ENCODE measurements around the gene NT5DC3.
"Not testable (repeated sequence)": the region's sequence is repeated elsewhere in the genome, so short reads cannot be mapped to it uniquely, and the experiment has no call there.

Gene NT5DC3

GRCh38 chr12:103810111-103810510 is 30.9 kb downstream of the NT5DC3 start:
- no peak for DNase-seq (ENCODE audit: low read depth in 3 of 3)

GRCh38 chr12:103809639-103810038 is 31.4 kb downstream of the NT5DC3 start:
- DNase-seq (ENCODE audit: low read depth in 3 of 3) = not testable (repeated sequence)

- no peak for DNase-seq (ENCODE audit: low read depth in 3 of 3)
Measured at GRCh38 chr12:103809154-103809553, 31.9 kb downstream of the NT5DC3 start.

- DNase-seq (ENCODE audit: low read depth in 3 of 3) = no peak
Measured at GRCh38 chr12:103808239-103808880, 32.7 kb downstream of the NT5DC3 start.

GRCh38 chr12:103807561-103808238 is 33.3 kb downstream of the NT5DC3 start:
- DNase-seq (ENCODE audit: low read depth in 3 of 3) = no peak

- DNase-seq (ENCODE audit: low read depth in 3 of 3) = no peak
Measured at GRCh38 chr12:103806803-103807202, 34.2 kb downstream of the NT5DC3 start.

GRCh38 chr12:103805655-103806360 is 35.2 kb downstream of the NT5DC3 start:
- no peak for DNase-seq (ENCODE audit: low read depth in 3 of 3)

- no peak for DNase-seq (ENCODE audit: low read depth in 3 of 3)
Measured at GRCh38 chr12:103803847-103804246, 37.2 kb downstream of the NT5DC3 start.

GRCh38 chr12:103802586-103802886 is 38.5 kb downstream of the NT5DC3 start:
- DNase-seq (ENCODE audit: low read depth in 3 of 3) = no peak

GRCh38 chr12:103801709-103802585 is 39.1 kb downstream of the NT5DC3 start:
- DNase-seq (ENCODE audit: low read depth in 3 of 3) = no peak

- DNase-seq (ENCODE audit: low read depth in 3 of 3) = no peak
Measured at GRCh38 chr12:103799857-103800771, 40.9 kb downstream of the NT5DC3 start.

- DNase-seq (ENCODE audit: low read depth in 3 of 3) = no peak
Measured at GRCh38 chr12:103799504-103799856, 41.6 kb downstream of the NT5DC3 start.

- DNase-seq (ENCODE audit: low read depth in 3 of 3) = no peak
Measured at GRCh38 chr12:103798586-103798985, 42.4 kb downstream of the NT5DC3 start.

- DNase-seq (ENCODE audit: low read depth in 3 of 3) = no peak
Measured at GRCh38 chr12:103794309-103795213, 46.5 kb downstream of the NT5DC3 start.

- DNase-seq (ENCODE audit: low read depth in 3 of 3) = no peak
Measured at GRCh38 chr12:103793512-103794045, 47.5 kb downstream of the NT5DC3 start.

GRCh38 chr12:103793046-103793445 is 48.0 kb downstream of the NT5DC3 start:
- no peak for DNase-seq (ENCODE audit: low read depth in 3 of 3)

GRCh38 chr12:103791350-103791920 is 49.6 kb downstream of the NT5DC3 start:
- no peak for DNase-seq (ENCODE audit: low read depth in 3 of 3)

- DNase-seq (ENCODE audit: low read depth in 3 of 3) = no peak
Measured at GRCh38 chr12:103786201-103786600, 54.8 kb downstream of the NT5DC3 start.

- DNase-seq (ENCODE audit: low read depth in 3 of 3) = no peak
Measured at GRCh38 chr12:103785243-103786031, 55.6 kb downstream of the NT5DC3 start.

Data from stimulated activated CD4-positive, alpha-beta T cell treated with anti-CD3 and anti-CD28 coated beads, TNF-alpha, amount 100 ng/mL, for 24 hours (primary cell).